NCI-H2196 (cell line): ENCODE data around the gene KRT38.

Experiments
- DNase-seq: peaks from one replicate; lab custom pipeline; 2025; ENCODE audit not compliant: unreplicated experiment; lab: John Stamatoyannopoulos, UW

Gene KRT38

DNA sequence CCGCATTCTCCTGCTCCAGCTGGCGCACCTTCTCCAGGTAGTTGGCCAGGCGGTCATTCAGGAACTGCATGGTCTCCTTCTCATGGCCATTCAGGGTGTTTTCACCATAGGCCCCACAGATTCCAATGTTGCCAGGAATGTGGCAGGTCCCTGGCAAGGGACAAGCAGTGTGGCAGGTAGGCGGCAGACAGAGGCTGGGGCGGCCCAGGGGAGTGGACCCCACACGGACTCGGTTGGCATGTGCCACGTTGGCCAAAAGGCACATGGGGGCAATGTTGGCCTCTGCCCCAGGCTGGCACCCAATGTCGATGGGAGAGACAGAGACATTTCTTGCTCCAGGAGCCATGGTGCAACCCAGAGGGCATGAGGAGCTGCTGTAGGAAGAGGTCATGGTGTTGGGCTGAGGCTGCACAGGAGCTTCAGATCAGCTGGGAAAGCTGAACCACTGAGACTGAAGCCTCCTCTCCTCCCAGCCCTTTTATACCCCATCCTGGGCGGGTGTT, at the start of gene KRT38:
Gene KRT38, minus strand, starts transcription at position 453 of the 503 bp plus-strand sequence. Its CDS starts 62 bp downstream, at position 391.
- DNase-seq, result no peak

- DNase-seq, result no peak
These were observed 48.7 kb upstream of the KRT38 start, which contains the start of gene KRT36 for GRCh38 chr17:41489531-41489930. KRT36 (minus strand) TSS chr17:41489910; CDS start chr17:41489864, 46 bp downstream.

- no peak for DNase-seq
These were observed 46.2 kb upstream of the KRT38 start for GRCh38 chr17:41486809-41487530.

DNA sequence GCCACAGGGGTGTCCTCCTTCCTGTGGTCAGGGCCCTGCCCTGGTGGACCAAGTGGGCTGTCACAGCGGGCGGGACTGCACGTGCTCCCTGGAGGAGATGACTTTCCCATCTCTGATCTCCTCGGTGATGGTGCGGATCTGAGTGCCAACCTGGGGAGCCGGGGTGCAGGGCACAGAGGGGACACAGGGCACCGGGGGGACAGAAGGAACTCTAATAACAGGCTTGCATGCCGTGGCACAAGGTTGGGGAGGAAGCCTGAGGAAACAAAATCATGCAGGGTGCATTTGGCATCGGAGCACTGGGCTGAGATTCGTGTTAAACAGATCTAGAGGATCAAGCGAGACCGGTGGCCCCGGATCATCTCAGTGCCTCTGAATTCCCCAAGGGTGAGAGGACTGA, 45.5 kb upstream of the KRT38 start:
- no peak for DNase-seq

GRCh38 chr17:41484920-41485904, 44.4 kb upstream of the KRT38 start:
- DNase-seq, result no peak

DNA sequence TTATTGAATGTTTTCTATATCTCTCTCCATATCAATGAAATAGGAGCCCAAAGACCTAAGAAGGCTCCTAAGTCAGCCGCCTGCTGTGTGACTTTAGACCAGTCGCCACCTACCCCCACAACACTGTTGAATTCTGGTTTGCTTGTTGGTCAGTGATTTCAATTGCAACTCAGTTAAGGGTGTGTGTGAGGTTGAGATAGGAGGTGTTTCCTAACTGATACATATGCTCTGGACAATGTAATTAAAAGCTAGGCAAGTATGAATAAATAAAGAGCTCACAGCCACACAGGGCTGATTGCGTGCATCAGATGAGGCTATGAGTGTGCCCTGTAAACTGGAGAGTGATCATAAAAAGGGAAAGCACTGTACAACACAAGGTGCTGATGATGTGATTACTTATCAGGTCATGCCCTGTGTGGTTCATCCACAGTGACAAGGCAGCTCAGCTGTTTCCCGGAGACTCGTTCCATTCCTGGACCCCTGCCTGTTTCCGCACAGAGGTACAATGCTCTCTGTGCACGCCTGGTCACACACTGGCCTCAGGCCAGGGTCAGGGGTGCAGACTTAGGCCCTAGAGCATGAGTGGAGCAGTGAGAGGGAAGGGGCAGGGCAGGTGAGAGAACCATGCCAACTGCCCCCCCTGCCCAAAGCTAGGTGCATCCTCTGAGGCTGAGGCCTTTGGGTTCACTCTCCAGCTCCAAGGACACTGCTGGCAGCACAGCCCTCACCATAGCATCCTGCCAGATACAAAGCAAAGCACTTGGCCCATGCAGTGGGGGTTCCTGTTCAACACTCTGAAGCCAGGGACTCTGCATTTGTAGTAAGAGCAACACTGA, 43.4 kb upstream of the KRT38 start:
- DNase-seq, result peak; percentile 25

DNA sequence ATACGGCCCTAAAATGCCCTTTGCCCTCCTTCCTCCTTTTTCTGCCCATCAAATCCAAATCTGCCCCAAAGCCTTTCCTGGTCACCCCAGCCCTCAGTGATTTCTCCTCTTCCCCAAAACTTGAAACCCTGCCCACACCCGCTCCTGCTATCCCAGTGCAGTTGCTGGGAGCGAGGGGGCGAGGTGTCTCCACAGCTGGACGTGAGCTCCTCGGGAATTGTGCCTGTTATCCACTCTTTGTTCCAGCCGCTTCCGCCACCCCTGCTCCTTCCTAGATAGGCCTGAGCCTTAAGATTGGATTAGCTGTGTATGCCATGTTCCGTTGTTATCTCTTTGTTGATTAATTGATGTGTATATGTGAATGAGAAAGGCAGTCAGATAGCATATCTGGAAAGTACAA, 42.7 kb upstream of the KRT38 start:
- DNase-seq, result no peak

DNA sequence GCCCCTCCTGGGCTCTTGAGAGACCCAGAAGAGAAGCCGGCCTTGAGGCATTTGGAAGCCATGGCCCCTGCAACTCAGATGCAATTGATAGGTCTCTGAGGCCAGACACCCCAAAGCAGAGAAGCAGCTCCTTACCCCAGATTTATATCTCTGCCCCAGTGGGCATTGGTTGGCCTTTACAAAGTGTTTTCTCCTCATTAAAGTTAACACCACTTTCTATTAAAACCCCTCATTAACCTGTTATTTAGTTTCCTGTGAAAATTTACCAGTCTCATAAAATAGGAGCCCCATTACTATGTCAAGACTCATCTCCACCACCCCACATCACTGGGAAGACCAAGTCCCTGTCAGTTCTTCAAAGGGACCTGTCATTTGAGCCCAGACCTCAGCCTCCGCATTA, 40.3 kb upstream of the KRT38 start, which contains the start of gene KRT35:
Gene KRT35, minus strand, starts transcription at position 116 of the 400 bp plus-strand sequence. Its CDS starts 54 bp downstream, at position 62.
- no peak for DNase-seq

- no peak for DNase-seq
These were observed 39.8 kb upstream of the KRT38 start for GRCh38 chr17:41480581-41480980.

- DNase-seq, result no peak
These were observed 39.4 kb upstream of the KRT38 start for GRCh38 chr17:41480136-41480535.

DNA sequence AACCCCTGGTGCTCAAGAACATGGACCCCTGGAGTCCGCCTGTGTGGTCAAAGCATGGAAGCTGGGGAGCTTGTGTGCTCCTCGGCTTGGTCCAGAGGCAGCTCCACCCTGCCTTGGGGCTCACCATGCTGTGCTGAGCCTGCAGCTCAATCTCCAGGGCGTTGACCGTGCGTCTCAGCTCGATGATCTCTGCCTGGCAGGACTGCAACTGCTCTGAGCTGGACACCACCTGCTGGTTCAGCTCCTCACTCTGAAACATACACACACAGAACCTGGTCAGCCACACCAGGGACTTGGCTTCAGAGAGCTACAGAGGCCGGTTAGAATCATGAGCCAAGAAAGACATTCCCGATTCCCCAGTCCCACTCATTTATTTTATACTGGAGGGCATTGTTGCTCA, 37.5 kb upstream of the KRT38 start:
- no peak for DNase-seq

- no peak for DNase-seq
These were observed 36.4 kb upstream of the KRT38 start for GRCh38 chr17:41476866-41477815.

GRCh38 chr17:41475421-41475820, 34.6 kb upstream of the KRT38 start:
- DNase-seq, result no peak

GRCh38 chr17:41474863-41475262, 34.1 kb upstream of the KRT38 start:
- no peak for DNase-seq

- no peak for DNase-seq
These were observed 27.6 kb upstream of the KRT38 start for GRCh38 chr17:41468346-41468745.

- no peak for DNase-seq
These were observed 26.8 kb upstream of the KRT38 start for GRCh38 chr17:41467561-41467960.

DNA sequence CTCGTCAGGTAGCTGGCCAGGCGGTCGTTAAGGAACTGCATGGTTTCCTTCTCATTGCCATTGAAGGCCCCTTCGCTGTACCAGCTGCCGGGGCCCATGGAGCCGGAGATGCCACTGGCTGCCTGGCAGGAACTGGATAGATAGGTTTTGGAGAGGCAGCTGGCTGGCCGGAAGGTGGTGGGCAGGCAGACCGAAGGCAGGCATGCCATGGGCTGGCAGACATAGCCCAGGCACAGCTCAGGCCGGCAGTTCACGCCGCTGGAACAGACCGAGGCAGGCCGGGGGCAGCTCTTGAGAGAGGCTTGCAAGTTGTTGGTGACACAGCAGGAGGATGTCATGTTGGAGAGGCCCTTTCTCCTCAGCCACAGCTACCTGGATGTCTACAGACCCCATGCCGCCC, 26.2 kb upstream of the KRT38 start, which contains the start of gene KRT32:
Gene KRT32, minus strand, starts transcription at position 399 of the 400 bp plus-strand sequence. Its CDS starts 61 bp downstream, at position 338.
- no peak for DNase-seq

DNA sequence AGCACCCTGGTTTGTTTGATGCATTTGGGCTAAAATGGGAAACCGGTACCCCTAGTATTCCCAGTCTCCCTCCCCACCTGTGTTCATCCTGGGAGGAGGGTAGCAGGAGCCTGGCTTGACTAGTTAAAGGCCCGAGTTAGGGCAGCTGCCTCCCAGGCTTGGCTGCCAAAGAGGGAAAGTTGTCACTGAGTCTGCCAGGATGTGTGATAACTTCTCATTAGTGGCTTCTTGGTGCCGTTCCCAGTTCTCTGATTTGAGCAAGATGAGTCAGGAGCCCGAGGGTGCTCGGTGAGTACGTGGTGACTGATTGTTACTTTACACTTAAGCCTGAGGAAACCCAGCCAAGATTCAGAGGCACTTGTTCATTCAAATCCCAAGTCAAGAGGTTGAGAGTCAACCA, 23.9 kb upstream of the KRT38 start:
- peak; percentile 57 for DNase-seq

DNA sequence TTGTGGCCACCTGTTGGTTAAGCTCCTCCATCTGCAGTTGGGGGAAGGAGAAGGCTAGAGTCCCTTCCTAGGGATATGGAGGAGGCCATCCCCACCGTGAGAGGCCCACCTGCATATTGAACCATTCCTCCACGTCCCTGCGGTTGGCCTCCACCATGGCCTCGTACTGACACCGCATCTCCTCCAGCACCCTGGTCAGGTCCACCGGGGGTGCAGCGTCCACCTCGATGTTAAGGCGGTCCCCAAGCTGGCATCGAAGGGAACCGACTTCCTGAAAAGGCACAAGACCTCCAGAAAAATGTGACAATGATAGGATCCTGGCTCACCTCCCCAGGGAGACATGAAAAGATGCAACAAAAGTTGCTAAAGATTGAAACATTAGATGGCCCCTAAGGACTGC, 23.4 kb upstream of the KRT38 start:
- DNase-seq, result no peak
